ENCODE data around the gene CCDC74B.
"Not testable (repeated sequence)": the region's sequence is repeated elsewhere in the genome, so short reads cannot be mapped to it uniquely, and the experiment has no call there.

CCDC74B gene

DNA sequence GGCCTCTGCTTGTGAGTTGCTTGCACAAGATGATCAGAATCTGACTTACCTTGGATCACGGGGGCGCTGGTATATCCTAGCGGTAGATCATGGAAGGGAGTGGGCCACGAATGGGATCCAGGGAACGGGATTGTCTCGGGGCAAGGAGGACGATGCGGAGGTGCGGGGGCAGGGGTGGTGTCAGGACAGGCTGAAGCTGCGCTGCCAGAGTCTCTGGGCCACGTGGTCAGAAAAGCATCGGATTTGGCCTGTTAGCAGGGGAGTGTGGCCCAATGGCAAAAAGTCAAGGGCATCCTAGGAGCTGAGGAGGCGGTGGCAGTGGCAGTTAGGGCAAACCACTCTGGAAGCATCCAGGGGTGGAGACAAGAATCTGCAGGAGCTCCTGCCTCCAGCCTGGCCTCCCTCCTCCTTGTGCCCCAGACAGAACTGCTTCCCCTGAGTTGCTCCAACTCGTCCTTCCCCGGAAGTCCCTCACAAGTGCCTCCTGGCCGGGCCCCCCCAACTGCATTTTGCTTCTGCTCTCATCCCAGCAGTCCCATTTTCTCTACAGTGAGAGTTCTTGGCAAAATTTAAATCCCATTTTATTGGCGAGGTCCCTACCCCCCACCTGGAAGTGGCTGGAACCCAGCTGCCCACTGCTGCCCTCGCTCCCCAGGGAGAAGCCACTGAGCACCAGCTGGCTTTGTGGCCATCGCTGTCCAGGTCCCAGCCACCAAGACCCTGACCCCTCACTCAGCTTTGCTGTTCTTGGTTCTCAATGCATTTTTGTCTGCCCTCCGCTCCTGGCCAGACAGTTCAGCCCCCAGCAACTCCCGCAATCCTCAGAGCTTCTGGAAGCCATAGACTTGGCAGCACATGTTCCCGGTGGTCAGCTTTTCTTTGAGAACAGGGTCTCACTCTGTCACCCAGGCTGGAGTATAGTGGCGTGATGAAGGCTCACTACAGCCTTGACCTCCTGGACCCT lies 5.6 kb upstream of the CCDC74B start:
- DNase-seq (ENCODE audit: low read depth, low spot score): no peak

DNA sequence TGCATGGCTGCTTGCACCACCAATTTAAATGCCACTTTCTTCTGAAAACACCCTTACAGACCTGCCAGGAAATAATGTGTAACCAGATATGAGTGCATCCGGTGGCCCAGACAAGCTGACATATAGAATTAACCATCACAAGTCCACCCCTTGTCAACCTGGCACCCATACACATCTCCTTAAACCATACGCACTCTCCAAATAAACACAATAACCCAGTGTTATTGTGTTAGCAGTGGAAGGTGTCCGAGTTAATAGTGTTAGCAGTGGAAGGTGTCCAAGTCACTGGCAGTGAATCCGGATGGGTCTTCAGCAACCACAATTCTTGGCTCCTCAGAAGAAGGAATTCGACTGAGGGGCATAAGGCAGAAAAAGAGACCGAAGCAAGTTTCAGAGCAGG lies 3.6 kb upstream of the CCDC74B start:
- DNase-seq (ENCODE audit: low read depth, low spot score): not testable (repeated sequence)

DNA sequence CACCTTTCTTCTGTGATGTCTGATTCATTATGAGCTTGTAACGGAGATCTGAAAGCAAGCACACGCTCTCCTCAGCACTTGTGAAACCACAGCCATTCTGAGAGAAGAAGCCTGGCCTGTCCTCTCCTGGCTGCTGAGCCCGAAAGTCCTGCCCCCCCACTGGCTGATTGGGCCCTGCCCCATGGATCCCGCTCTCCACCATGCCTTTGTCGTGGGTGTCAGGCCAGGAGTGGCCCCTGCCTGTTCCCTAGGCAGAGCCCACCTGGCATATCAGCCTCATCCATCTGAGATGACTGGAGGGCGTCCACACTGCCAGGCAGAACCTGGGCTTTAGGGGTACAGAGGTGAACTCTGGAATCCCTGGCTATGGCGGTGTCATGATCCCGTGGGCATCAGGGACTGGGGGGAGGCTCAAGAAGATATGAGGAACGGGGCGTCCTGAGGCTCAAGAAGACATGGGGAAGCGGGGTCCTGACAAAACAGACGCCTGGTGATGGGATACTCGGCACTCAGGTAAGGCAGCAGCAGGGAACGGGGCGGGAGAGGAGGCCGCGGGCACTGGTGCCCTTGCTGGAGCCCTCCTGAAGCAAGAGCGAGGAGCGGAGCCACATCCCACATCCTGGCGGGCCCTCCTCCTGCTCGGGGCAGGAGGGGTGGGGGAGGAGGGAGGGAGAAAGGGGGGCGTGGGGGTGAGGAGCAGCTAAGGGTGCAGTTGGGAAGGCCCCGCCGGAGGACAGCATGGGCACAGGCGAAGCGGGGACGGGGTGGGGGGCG lies 1.5 kb downstream of the CCDC74B start:
- DNase-seq (ENCODE audit: low read depth, low spot score): not testable (repeated sequence)

DNA sequence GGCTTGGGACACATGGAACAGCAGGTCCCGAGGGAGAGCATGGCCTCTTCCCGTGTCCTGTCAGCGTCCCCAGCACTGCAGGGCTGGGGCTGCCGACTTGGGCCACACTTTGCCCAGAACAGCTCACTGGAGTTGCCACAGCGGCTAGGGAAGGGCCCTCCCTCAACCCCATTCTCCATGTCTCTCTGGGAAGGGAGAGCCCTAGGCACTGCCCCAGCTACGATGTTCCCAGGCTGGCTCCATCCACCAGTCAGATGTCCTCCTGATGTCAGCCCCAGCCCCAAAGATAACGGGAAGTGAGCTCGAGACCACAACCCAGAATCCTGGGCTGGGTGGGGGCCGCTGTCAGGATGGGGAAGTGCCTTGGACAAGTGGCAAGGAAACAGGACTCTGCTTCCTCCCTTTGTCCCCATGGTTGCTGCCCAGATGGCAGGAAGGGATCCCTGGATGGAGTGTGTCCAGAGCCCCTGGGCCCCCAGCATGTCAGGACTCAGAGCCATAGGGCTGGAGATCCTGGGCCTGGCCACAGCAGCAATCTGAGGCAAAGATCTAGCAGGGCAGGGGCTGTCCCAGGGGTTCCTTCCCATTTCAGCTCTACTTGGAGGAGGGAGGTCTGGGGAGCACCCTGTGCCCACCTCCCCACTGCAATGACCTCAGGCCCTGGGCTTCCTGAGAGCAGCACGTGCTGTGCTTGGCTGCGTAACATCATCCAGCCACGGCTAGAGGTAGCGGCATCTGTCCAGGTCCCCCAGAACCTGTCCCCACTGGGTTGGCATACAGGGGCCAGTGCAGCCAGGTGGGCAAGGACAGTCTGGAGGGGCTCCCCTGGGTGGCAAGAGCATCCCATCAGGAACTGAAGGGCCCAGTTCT lies 2.3 kb downstream of the CCDC74B start:
- DNase-seq (ENCODE audit: low read depth, low spot score): not testable (repeated sequence)

GRCh38 chr2:130141645-130142370 lies 3.1 kb downstream of the CCDC74B start:
- not testable (repeated sequence) for DNase-seq (ENCODE audit: low read depth, low spot score)

- not testable (repeated sequence) for DNase-seq (ENCODE audit: low read depth, low spot score)
Observed at GRCh38 chr2:130141002-130141401, 3.9 kb downstream of the CCDC74B start.

- DNase-seq (ENCODE audit: low read depth, low spot score): not testable (repeated sequence)
Observed at GRCh38 chr2:130140516-130140915, 4.4 kb downstream of the CCDC74B start.

DNA sequence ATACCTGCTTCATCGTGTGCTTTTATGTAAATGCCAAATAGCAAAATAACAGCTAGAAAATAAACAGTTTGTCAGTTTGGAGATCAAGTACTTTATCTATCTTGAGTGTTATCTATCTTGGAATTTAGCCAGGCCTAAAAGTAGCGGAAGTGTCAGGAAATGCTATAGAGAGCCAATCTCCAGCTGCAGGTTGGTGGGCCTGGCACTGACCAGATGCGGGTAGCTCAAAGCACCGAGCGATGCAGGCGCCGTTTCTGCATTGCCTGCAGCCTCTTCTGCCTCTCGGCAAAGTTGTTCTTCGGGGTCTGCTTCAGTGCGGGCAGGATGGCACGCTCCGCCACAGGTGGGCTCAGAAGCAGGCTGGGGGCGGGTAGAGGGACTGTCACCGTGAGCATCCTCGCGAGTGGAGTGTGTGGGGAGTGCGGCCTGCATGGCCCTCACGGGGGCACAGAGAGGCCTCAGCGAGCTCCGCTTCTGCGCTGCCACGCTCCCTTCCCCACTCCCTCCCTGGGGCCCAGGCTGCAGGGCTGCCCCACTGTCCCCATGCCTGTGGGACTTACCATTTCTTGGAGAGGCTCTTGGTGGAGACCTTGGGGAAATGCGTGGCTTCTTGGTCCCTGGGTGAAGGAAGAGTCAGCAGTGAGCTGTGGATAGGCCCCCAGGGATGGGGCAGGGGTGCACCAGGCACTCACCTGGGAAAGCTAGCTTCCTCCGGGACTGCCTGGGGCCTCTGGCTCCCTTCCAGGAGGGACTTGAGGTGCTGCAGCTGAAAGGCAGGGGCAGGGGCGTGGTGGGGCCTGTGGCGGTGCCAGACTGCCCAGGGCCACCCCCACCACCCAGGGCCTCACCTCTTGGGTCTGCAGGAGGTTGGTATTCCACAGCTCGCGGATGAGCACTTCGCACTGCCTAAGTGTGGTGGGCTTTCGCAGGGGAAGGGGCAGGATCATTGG lies 5.3 kb downstream of the CCDC74B start:
- not testable (repeated sequence) for DNase-seq (ENCODE audit: low read depth, low spot score)

DNA sequence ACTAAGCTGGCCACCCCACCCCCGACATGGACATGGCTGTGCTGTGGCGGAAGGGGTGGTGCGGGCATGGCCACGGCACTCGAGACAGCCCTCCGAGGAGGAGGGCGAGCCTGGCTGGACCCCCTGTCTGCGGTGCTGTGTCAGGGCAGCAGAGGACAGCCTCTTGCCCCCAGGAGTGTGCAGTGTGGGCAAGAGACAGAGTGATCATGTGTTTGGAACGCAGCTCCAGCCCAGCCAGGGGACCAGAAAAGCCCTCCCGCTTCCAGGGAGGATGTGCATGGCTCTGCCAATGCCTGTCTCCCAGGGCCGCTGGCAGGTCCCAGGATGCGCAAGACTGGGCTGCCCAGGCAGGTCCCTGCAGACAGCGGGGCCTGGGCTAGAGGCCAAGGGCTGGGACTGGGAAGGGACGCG lies 6.1 kb downstream of the CCDC74B start:
- not testable (repeated sequence) for DNase-seq (ENCODE audit: low read depth, low spot score)

GRCh38 chr2:130138326-130138725 lies 6.6 kb downstream of the CCDC74B start:
- DNase-seq (ENCODE audit: low read depth, low spot score): not testable (repeated sequence)

GRCh38 chr2:130137118-130137517 lies 7.8 kb downstream of the CCDC74B start:
- not testable (repeated sequence) for DNase-seq (ENCODE audit: low read depth, low spot score)

DNA sequence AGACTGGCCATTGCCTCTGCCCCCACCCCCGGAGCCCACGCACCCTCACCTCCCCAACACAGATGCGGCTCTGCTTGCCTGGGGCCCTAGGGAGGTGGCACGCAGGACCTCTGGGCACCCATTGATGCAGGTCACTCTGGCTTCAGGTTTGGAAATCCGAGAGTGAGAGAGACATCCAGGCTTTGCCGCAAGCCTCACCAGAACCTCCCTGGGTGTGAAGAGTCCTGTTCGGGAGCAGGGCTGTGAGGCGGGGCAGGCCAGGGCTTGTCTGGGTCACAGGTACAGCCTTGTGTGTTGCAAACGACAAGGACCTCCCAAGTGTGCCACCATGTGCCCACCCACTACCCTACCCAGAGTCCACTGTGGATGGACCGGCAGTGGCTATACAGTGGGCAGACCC lies 8.4 kb downstream of the CCDC74B start:
- DNase-seq (ENCODE audit: low read depth, low spot score): not testable (repeated sequence)

DNA sequence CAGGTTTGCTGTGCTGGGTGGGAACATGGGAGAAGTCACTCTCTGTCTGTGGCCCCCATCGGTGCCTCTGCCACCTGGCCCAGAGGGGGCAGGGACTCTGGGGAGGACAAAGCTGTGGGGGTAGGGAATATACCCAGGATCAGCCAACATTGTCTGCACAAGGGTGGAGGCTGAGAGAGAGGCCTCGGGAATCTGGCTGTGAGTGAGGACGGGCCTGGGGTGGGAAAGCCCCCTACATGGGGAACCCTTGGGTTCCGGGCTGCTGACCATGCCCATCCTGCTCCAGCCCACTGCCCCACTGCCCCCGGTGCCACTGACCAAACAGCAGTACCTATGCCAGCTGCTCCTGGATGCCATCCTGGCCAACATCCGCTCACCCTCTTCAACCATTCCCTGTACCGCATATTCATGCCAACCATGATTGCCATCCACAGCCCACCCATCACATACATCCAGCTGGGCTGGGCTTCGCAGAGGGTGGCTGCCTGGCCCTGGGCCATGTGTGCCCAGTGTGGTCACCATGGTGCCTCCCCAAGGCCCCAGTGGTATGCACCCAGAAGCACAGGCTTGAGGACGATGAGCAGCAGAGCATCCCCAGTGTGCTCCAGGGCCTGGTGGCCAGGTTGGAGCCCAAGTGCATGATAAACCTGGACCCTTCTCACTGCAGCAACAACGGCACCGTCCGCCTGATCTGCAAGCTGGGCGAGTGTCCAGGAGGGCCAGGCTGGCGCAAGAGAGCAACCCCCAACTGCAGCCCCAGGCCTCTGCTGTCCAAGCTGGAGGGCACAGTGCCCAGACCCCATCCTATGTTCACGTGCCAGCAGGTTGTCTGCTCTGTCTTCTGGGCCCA lies 9.0 kb downstream of the CCDC74B start:
- DNase-seq (ENCODE audit: low read depth, low spot score): no peak

GRCh38 chr2:130129120-130129829 lies 15.6 kb downstream of the CCDC74B start, which contains the start of gene POTEF:
Gene POTEF, minus strand, starts transcription at chr2:130129222. Its CDS starts 8,707 bp downstream, at chr2:130120515.
- not testable (repeated sequence) for DNase-seq (ENCODE audit: low read depth, low spot score)

DNA sequence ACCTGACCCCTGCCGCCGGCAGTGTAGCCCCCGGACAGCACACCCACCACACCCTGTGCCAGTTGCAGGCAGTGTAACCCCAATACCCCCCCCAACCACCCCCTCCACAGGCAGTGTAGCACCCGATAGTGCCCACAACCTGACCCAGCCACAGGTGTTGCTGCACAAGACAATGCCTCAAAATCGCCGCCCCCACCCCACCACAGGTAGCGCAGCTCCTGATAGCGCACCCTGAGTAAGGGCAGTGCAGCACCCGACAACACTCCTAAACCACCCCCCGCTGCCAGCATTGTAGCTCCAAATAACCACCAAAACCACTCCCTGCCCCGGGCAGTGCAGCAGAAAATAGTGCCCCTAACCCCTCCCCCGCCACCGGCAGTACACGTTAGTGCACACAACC lies 16.4 kb downstream of the CCDC74B start:
- DNase-seq (ENCODE audit: low read depth, low spot score): not testable (repeated sequence)

GRCh38 chr2:130127726-130128125 lies 17.2 kb downstream of the CCDC74B start:
- not testable (repeated sequence) for DNase-seq (ENCODE audit: low read depth, low spot score)

DNA sequence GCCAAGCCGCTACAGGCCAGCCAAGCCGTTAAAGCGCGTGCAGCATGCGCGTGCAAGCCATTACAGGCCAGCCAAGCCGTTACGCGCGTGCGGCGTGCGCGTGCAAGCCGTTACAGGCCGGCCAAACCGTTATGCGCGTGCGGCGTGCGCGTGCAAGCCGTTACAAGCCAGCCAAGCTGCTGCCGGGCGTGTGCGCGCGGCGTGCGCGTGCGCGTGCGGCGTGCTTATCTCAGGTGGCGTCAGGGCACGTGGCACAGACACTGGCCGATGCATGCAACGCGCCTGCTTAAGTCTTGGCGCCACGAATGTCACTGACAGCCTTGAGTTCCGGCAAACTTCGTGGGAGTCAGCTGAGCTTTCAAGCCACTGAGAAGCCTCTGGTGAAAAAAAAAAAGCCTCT lies 24.0 kb downstream of the CCDC74B start:
- not testable (repeated sequence) for DNase-seq (ENCODE audit: low read depth, low spot score)

Measured in astrocyte of the hippocampus (primary cell).